Measurements from ENCODE around the gene ASPSCR1.

The ASPSCR1 gene

GRCh38 chr17:82043507-82043906 lies 66.1 kb downstream of the ASPSCR1 start:
- no peak for DNase-seq

GRCh38 chr17:82045936-82046484 lies 68.6 kb downstream of the ASPSCR1 start:
- DNase-seq: no peak

- DNase-seq: no peak
These were observed 69.5 kb downstream of the ASPSCR1 start for GRCh38 chr17:82046903-82047302.

GRCh38 chr17:82047379-82047778 lies 70.0 kb downstream of the ASPSCR1 start:
- no peak for DNase-seq

- no peak for DNase-seq
These were observed 70.6 kb downstream of the ASPSCR1 start for GRCh38 chr17:82047914-82048570.

- no peak for DNase-seq
These were observed 71.1 kb downstream of the ASPSCR1 start for GRCh38 chr17:82048571-82048971.

- no peak for DNase-seq
These were observed 71.7 kb downstream of the ASPSCR1 start for GRCh38 chr17:82049106-82049505.

GRCh38 chr17:82049521-82049971 lies 72.1 kb downstream of the ASPSCR1 start:
- no peak for DNase-seq

GRCh38 chr17:82050152-82050760 lies 72.8 kb downstream of the ASPSCR1 start:
- DNase-seq: no peak

- no peak for DNase-seq
These were observed 73.6 kb downstream of the ASPSCR1 start for GRCh38 chr17:82050761-82051641.

- DNase-seq: peak; percentile 4 to 74
These were observed 74.6 kb downstream of the ASPSCR1 start, which contains the start of the genes GPS1 and RFNG for GRCh38 chr17:82051776-82052637. TSS of gene GPS1 (plus strand) at chr17:82051898. CDS start at chr17:82051932, 34 bp downstream. TSS of gene RFNG (minus strand) at chr17:82051811. CDS start at chr17:82051766, 45 bp downstream.

GRCh38 chr17:82052638-82053059 lies 75.2 kb downstream of the ASPSCR1 start:
- no peak for DNase-seq

- DNase-seq: no peak
These were observed 75.7 kb downstream of the ASPSCR1 start for GRCh38 chr17:82053130-82053529.

- no peak for DNase-seq
These were observed 76.3 kb downstream of the ASPSCR1 start for GRCh38 chr17:82053556-82054263.

- no peak for DNase-seq
These were observed 77.1 kb downstream of the ASPSCR1 start for GRCh38 chr17:82054351-82055022.

- DNase-seq: no peak
These were observed 77.9 kb downstream of the ASPSCR1 start for GRCh38 chr17:82055023-82055964.

GRCh38 chr17:82055965-82056728 lies 78.7 kb downstream of the ASPSCR1 start:
- DNase-seq: no peak

- DNase-seq: no peak
These were observed 79.5 kb downstream of the ASPSCR1 start for GRCh38 chr17:82056729-82057621.
